Measurements from ENCODE around the gene HMGB4. TPM values are rescaled to one million over a fixed set of nuclear protein-coding genes. Genes with fewer than 3 reads are reported as not detected.

HMGB4 gene
- not detected for total RNA-seq

GRCh38 chr1:33863779-33864178, at the start of gene HMGB4:
TSS of gene HMGB4 (plus strand) at chr1:33864079. CDS start at chr1:33864192, 113 bp downstream.
- H3K4me1 Mint-ChIP-seq (ENCODE audit: low read depth) = peaks cover 6% of the 10 kb centered on the region
- peaks cover 0 to 2% of the 10 kb centered on the region in 2 donors for H3K9me3 Mint-ChIP-seq
- ATAC-seq (replicated peaks in 1 of 2) = no peak
- no peak within 1 kb of the TSS for H3K4me3 Mint-ChIP-seq
- peaks cover 36% of the 10 kb centered on the region for H3K27me3 Mint-ChIP-seq (ENCODE audit: low read depth)
- no peaks in the 10 kb centered on the region for H3K36me3 Mint-ChIP-seq (ENCODE audit: insufficient read depth in 2 of 2)
- no peak within 1 kb of the TSS for H3K27ac Mint-ChIP-seq
- no peak for DNase-seq

- peaks cover 22% of the 10 kb centered on the region for H3K27me3 Mint-ChIP-seq (ENCODE audit: low read depth)
- no peaks in the 10 kb centered on the region for H3K4me1 Mint-ChIP-seq (ENCODE audit: low read depth)
- DNase-seq (no peak), ATAC-seq (replicated peaks in 1 of 2) (no peak)
- H3K27ac Mint-ChIP-seq = no peak overlapping the region
- no peaks in the 10 kb centered on the region for H3K36me3 Mint-ChIP-seq (ENCODE audit: insufficient read depth in 2 of 2)
- H3K9me3 Mint-ChIP-seq = no peaks in the 10 kb centered on the region
- no peak overlapping the region for H3K4me3 Mint-ChIP-seq
Observed at GRCh38 chr1:33814166-33814565, 49.7 kb upstream of the HMGB4 start.

GRCh38 chr1:33815061-33815460, 48.8 kb upstream of the HMGB4 start:
- DNase-seq = no peak
- Mint-ChIP-seq H3K4me1 (ENCODE audit: low read depth) (no peaks in the 10 kb centered on the region), H3K27me3 (ENCODE audit: low read depth) (peaks cover 22% of the 10 kb centered on the region)

GRCh38 chr1:33818071-33818470, 45.8 kb upstream of the HMGB4 start:
- DNase-seq (no peak), ATAC-seq (replicated peaks in 1 of 2) (no peak)
- no peaks in the 10 kb centered on the region for H3K9me3 Mint-ChIP-seq
- H3K4me1 Mint-ChIP-seq (ENCODE audit: low read depth) = no peaks in the 10 kb centered on the region
- H3K27ac Mint-ChIP-seq = no peak overlapping the region
- peaks cover 22% of the 10 kb centered on the region for H3K27me3 Mint-ChIP-seq (ENCODE audit: low read depth)
- H3K4me3 Mint-ChIP-seq = no peak overlapping the region
- H3K36me3 Mint-ChIP-seq (ENCODE audit: insufficient read depth in 2 of 2) = no peaks in the 10 kb centered on the region

More at GRCh38 chr1:33815061-33815460, 48.8 kb upstream of the HMGB4 start:
- no peak overlapping the region for H3K4me3 Mint-ChIP-seq
- no peak for ATAC-seq (replicated peaks in 1 of 2)
- H3K9me3 Mint-ChIP-seq = no peaks in the 10 kb centered on the region
- no peaks in the 10 kb centered on the region for H3K36me3 Mint-ChIP-seq (ENCODE audit: insufficient read depth in 2 of 2)
- no peak overlapping the region for H3K27ac Mint-ChIP-seq

- no peak overlapping the region for H3K27ac Mint-ChIP-seq
- H3K9me3 Mint-ChIP-seq = no peaks in the 10 kb centered on the region
- ATAC-seq (replicated peaks in 1 of 2) (no peak), DNase-seq (no peak)
- H3K36me3 Mint-ChIP-seq (ENCODE audit: insufficient read depth in 2 of 2) = no peaks in the 10 kb centered on the region
- no peaks in the 10 kb centered on the region for H3K4me1 Mint-ChIP-seq (ENCODE audit: low read depth)
- H3K27me3 Mint-ChIP-seq (ENCODE audit: low read depth) = peaks cover 11% of the 10 kb centered on the region
- H3K4me3 Mint-ChIP-seq = no peak overlapping the region
Observed at GRCh38 chr1:33819290-33819912, 44.5 kb upstream of the HMGB4 start.

GRCh38 chr1:33819913-33820311, 44.0 kb upstream of the HMGB4 start:
- H3K4me1 Mint-ChIP-seq (ENCODE audit: low read depth) = no peaks in the 10 kb centered on the region
- ATAC-seq (replicated peaks in 1 of 2) (no peak), DNase-seq (no peak)
- no peak overlapping the region for H3K27ac Mint-ChIP-seq
- H3K9me3 Mint-ChIP-seq = no peaks in the 10 kb centered on the region
- H3K27me3 Mint-ChIP-seq (ENCODE audit: low read depth) = peaks cover 6% of the 10 kb centered on the region
- no peaks in the 10 kb centered on the region for H3K36me3 Mint-ChIP-seq (ENCODE audit: insufficient read depth in 2 of 2)
- H3K4me3 Mint-ChIP-seq = no peak overlapping the region

- ATAC-seq (replicated peaks in 1 of 2) (no peak), DNase-seq (no peak)
- Mint-ChIP-seq H3K4me3 (no peak overlapping the region), H3K4me1 (ENCODE audit: low read depth) (no peaks in the 10 kb centered on the region), H3K36me3 (ENCODE audit: insufficient read depth in 2 of 2) (no peaks in the 10 kb centered on the region), H3K27me3 (ENCODE audit: low read depth) (no peaks in the 10 kb centered on the region), H3K9me3 (no peaks in the 10 kb centered on the region), H3K27ac (no peak overlapping the region)
Observed at GRCh38 chr1:33820804-33821203, 43.1 kb upstream of the HMGB4 start.

GRCh38 chr1:33821291-33821690, 42.6 kb upstream of the HMGB4 start:
- H3K27ac Mint-ChIP-seq = no peak overlapping the region
- H3K4me3 Mint-ChIP-seq = no peak overlapping the region
- no peaks in the 10 kb centered on the region for H3K36me3 Mint-ChIP-seq (ENCODE audit: insufficient read depth in 2 of 2)
- H3K4me1 Mint-ChIP-seq (ENCODE audit: low read depth) = no peaks in the 10 kb centered on the region
- no peaks in the 10 kb centered on the region for H3K9me3 Mint-ChIP-seq
- DNase-seq (no peak), ATAC-seq (replicated peaks in 1 of 2) (no peak)
- H3K27me3 Mint-ChIP-seq (ENCODE audit: low read depth) = no peaks in the 10 kb centered on the region

- Mint-ChIP-seq H3K4me1 (ENCODE audit: low read depth) (no peaks in the 10 kb centered on the region), H3K36me3 (ENCODE audit: insufficient read depth in 2 of 2) (no peaks in the 10 kb centered on the region), H3K4me3 (no peak overlapping the region), H3K9me3 (no peaks in the 10 kb centered on the region), H3K27me3 (ENCODE audit: low read depth) (peaks cover 7% of the 10 kb centered on the region), H3K27ac (no peak overlapping the region)
- ATAC-seq (replicated peaks in 1 of 2) = no peak
- no peak for DNase-seq
Observed at GRCh38 chr1:33822396-33822795, 41.5 kb upstream of the HMGB4 start.

- no peak overlapping the region for H3K27ac Mint-ChIP-seq
- no peaks in the 10 kb centered on the region for H3K9me3 Mint-ChIP-seq
- H3K36me3 Mint-ChIP-seq (ENCODE audit: insufficient read depth in 2 of 2) = no peaks in the 10 kb centered on the region
- ATAC-seq (replicated peaks in 1 of 2) = no peak
- no peak overlapping the region for H3K4me3 Mint-ChIP-seq
- H3K4me1 Mint-ChIP-seq (ENCODE audit: low read depth) = no peaks in the 10 kb centered on the region
- H3K27me3 Mint-ChIP-seq (ENCODE audit: low read depth) = peaks cover 12% of the 10 kb centered on the region
- DNase-seq = no peak
Observed at GRCh38 chr1:33823401-33823800, 40.5 kb upstream of the HMGB4 start.

GRCh38 chr1:33823830-33824229, 40.0 kb upstream of the HMGB4 start:
- Mint-ChIP-seq H3K27me3 (ENCODE audit: low read depth) (peaks cover 12% of the 10 kb centered on the region), H3K36me3 (ENCODE audit: insufficient read depth in 2 of 2) (no peaks in the 10 kb centered on the region), H3K9me3 (no peaks in the 10 kb centered on the region), H3K27ac (no peak overlapping the region), H3K4me3 (no peak overlapping the region), H3K4me1 (ENCODE audit: low read depth) (no peaks in the 10 kb centered on the region)
- no peak for ATAC-seq (replicated peaks in 1 of 2)
- no peak for DNase-seq

GRCh38 chr1:33824321-33824720, 39.6 kb upstream of the HMGB4 start:
- ATAC-seq (replicated peaks in 1 of 2) = no peak
- no peak for DNase-seq
- Mint-ChIP-seq H3K27me3 (ENCODE audit: low read depth) (peaks cover 12% of the 10 kb centered on the region), H3K9me3 (no peaks in the 10 kb centered on the region), H3K27ac (no peak overlapping the region), H3K36me3 (ENCODE audit: insufficient read depth in 2 of 2) (no peaks in the 10 kb centered on the region), H3K4me1 (ENCODE audit: low read depth) (no peaks in the 10 kb centered on the region), H3K4me3 (no peak overlapping the region)

GRCh38 chr1:33824971-33825370, 38.9 kb upstream of the HMGB4 start:
- no peaks in the 10 kb centered on the region for H3K4me1 Mint-ChIP-seq (ENCODE audit: low read depth)
- DNase-seq (no peak), ATAC-seq (replicated peaks in 1 of 2) (no peak)
- no peaks in the 10 kb centered on the region for H3K36me3 Mint-ChIP-seq (ENCODE audit: insufficient read depth in 2 of 2)
- no peak overlapping the region for H3K4me3 Mint-ChIP-seq
- H3K9me3 Mint-ChIP-seq = no peaks in the 10 kb centered on the region
- H3K27me3 Mint-ChIP-seq (ENCODE audit: low read depth) = peaks cover 12% of the 10 kb centered on the region
- H3K27ac Mint-ChIP-seq = no peak overlapping the region

- H3K4me3 Mint-ChIP-seq = no peak overlapping the region
- H3K4me1 Mint-ChIP-seq (ENCODE audit: low read depth) = no peaks in the 10 kb centered on the region
- H3K27me3 Mint-ChIP-seq (ENCODE audit: low read depth) = peaks cover 12% of the 10 kb centered on the region
- DNase-seq (no peak), ATAC-seq (replicated peaks in 1 of 2) (no peak)
- no peaks in the 10 kb centered on the region for H3K36me3 Mint-ChIP-seq (ENCODE audit: insufficient read depth in 2 of 2)
- H3K27ac Mint-ChIP-seq = no peak overlapping the region
- H3K9me3 Mint-ChIP-seq = peaks cover 0 to under 1% of the 10 kb centered on the region in 2 donors
Observed at GRCh38 chr1:33825506-33825905, 38.4 kb upstream of the HMGB4 start.
